ENCODE measurements around the gene MALSU1. TPM values are rescaled to one million over a fixed set of nuclear protein-coding genes. Genes with fewer than 3 reads are reported as not detected.

The MALSU1 gene
- total RNA-seq, 1 donor from 2014 or later = 48.7 TPM

DNA sequence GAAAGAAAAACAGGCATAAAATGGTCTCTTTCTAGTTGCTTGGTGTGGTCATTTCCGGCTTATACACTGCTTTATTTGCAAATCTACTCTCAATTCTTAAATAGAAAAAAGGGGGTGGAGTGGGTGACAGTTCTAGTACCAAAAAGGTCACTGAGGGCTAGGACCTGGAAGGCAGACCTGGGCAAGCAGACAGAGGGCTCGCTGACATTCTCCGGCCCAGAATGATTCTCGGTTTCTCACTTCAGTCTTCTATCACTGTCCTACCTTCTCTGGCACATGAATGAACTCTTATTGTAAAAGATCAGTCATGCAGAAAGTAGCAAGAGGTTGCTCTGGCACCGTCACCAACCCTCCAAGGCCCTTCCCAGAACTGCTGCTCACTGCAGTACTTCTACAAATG, 54.0 kb downstream of the MALSU1 start:
- Histone ChIP-seq H3K9me3 (ENCODE audit: low read depth) (no peaks in the 10 kb centered on the region), H3K27me3 (no peaks in the 10 kb centered on the region), H4K20me1 (ENCODE audit: low read depth) (peaks cover 94% of the 10 kb centered on the region), H3K36me3 (peaks cover 2% of the 10 kb centered on the region), H3K27ac (peak overlapping the region; percentile 32), H3K79me2 (ENCODE audit: low read depth) (peaks cover 80% of the 10 kb centered on the region), H3F3A (ENCODE audit: low read depth) (peaks cover 51% of the 10 kb centered on the region), H3K4me3 (no peak overlapping the region), H3K4me2 (peak overlapping the region; percentile 22), H3K4me1 (peaks cover 54% of the 10 kb centered on the region), H3K9ac (no peak overlapping the region), H2AFZ (replicated peaks) (no peak overlapping the region)
- no peak overlapping the region for H3K27ac Mint-ChIP-seq
- DNase-seq (ENCODE audit: low spot score) = peak; percentile 54
- H3K27me3 Mint-ChIP-seq (ENCODE audit: insufficient read depth, low read depth) = no peaks in the 10 kb centered on the region
- H3K4me1 Mint-ChIP-seq = peaks cover 48% of the 10 kb centered on the region
- H3K36me3 Mint-ChIP-seq = peaks cover 19% of the 10 kb centered on the region
- TF ChIP-seq EZH2 (IDR thresholded peaks at IDR 0.05) (no peak), EZH2phosphoT487 (IDR thresholded peaks at IDR 0.05) (no peak)
- TF ChIP-seq, protein P1, sequence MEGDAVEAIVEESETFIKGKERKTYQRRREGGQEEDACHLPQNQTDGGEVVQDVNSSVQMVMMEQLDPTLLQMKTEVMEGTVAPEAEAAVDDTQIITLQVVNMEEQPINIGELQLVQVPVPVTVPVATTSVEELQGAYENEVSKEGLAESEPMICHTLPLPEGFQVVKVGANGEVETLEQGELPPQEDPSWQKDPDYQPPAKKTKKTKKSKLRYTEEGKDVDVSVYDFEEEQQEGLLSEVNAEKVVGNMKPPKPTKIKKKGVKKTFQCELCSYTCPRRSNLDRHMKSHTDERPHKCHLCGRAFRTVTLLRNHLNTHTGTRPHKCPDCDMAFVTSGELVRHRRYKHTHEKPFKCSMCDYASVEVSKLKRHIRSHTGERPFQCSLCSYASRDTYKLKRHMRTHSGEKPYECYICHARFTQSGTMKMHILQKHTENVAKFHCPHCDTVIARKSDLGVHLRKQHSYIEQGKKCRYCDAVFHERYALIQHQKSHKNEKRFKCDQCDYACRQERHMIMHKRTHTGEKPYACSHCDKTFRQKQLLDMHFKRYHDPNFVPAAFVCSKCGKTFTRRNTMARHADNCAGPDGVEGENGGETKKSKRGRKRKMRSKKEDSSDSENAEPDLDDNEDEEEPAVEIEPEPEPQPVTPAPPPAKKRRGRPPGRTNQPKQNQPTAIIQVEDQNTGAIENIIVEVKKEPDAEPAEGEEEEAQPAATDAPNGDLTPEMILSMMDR (IDR thresholded peaks at IDR 0.05) = no peak
- H3K4me3 Mint-ChIP-seq = no peak overlapping the region
- H3K9me3 Mint-ChIP-seq = no peaks in the 10 kb centered on the region

DNA sequence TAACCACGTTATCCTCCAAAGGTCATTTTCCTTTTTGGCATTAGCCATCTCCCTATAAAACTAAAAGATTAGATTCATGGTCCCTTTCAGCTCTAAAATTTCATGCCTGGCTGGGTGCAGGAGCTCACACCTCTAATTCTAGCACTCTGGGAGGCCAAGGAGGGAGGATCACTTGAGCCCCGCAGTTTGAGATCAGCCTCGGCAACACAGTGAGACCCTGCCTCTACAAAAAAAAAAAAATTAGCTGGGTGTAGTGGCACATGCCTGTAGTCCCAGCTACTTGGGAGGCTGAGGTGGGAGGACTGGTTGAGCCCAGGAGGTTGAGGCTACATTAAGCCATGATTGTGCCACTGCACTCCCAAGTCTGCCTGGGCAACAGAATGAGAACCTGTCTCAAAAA, 57.0 kb downstream of the MALSU1 start:
- Histone ChIP-seq H3K36me3 (peaks cover under 1% of the 10 kb centered on the region), H3K9ac (no peak overlapping the region), H3K27me3 (no peaks in the 10 kb centered on the region), H3K4me3 (no peak overlapping the region), H3K4me2 (no peak overlapping the region), H3K27ac (no peak overlapping the region), H3F3A (ENCODE audit: low read depth) (peaks cover 41% of the 10 kb centered on the region), H2AFZ (replicated peaks) (no peak overlapping the region), H3K9me3 (ENCODE audit: low read depth) (no peaks in the 10 kb centered on the region), H3K4me1 (peaks cover 24% of the 10 kb centered on the region), H4K20me1 (ENCODE audit: low read depth) (peaks cover 92% of the 10 kb centered on the region), H3K79me2 (ENCODE audit: low read depth) (peaks cover 86% of the 10 kb centered on the region)
- peaks cover 20% of the 10 kb centered on the region for H3K36me3 Mint-ChIP-seq
- peaks cover 23% of the 10 kb centered on the region for H3K4me1 Mint-ChIP-seq
- H3K27me3 Mint-ChIP-seq (ENCODE audit: insufficient read depth, low read depth) = no peaks in the 10 kb centered on the region
- H3K4me3 Mint-ChIP-seq = no peak overlapping the region
- H3K27ac Mint-ChIP-seq = no peak overlapping the region
- H3K9me3 Mint-ChIP-seq = no peaks in the 10 kb centered on the region
- TF ChIP-seq, protein P1 (IDR thresholded peaks at IDR 0.05) = no peak
- no peak for TF ChIP-seq EZH2 (IDR thresholded peaks at IDR 0.05)
- DNase-seq (ENCODE audit: low spot score) = no peak

DNA sequence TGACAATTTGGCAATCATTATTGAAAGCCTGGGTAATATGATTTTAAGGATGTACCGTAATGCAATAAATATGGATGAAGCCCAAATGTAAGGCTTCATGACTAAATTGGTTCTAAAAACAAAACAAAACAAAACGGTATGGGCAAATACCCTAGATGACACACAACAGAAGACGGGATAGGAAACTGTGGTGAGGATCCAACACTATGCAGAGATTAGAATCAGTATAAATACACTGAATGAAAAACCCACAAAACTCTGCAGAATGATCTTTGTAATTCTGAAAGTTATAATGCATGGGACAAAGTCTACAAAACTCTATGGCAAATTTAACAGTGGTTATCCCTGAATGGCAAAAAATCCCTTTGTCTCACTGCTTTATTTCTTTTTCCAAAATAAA, 57.6 kb downstream of the MALSU1 start:
- Histone ChIP-seq H3K27ac (no peak overlapping the region), H3F3A (ENCODE audit: low read depth) (peaks cover 35% of the 10 kb centered on the region), H3K9ac (no peak overlapping the region), H3K27me3 (no peaks in the 10 kb centered on the region), H3K4me1 (peaks cover 18% of the 10 kb centered on the region), H3K4me3 (no peak overlapping the region), H3K79me2 (ENCODE audit: low read depth) (peaks cover 87% of the 10 kb centered on the region), H3K4me2 (no peak overlapping the region), H3K9me3 (ENCODE audit: low read depth) (no peaks in the 10 kb centered on the region), H4K20me1 (ENCODE audit: low read depth) (peaks cover 92% of the 10 kb centered on the region), H3K36me3 (peaks cover 6% of the 10 kb centered on the region), H2AFZ (replicated peaks) (no peak overlapping the region)
- no peaks in the 10 kb centered on the region for H3K27me3 Mint-ChIP-seq (ENCODE audit: insufficient read depth, low read depth)
- no peak overlapping the region for H3K4me3 Mint-ChIP-seq
- H3K36me3 Mint-ChIP-seq = peaks cover 21% of the 10 kb centered on the region
- DNase-seq (ENCODE audit: low spot score) = no peak
- no peak overlapping the region for H3K27ac Mint-ChIP-seq
- TF ChIP-seq EZH2 (IDR thresholded peaks at IDR 0.05) (no peak), EZH2phosphoT487 (IDR thresholded peaks at IDR 0.05) (no peak)
- TF ChIP-seq, protein P1 (IDR thresholded peaks at IDR 0.05) = no peak
- no peaks in the 10 kb centered on the region for H3K9me3 Mint-ChIP-seq
- H3K4me1 Mint-ChIP-seq = peaks cover 17% of the 10 kb centered on the region
